HFF-Myc (cell line): Measurements from ENCODE around the gene NAV1.

Source experiments
- DNase-seq: peaks from one replicate; pipeline ENCODE4 v3.0.0-alpha.2; 2011; ENCODE audit warnings: low read depth; ENCODE audit errors: extremely low read depth
- H3K4me3 ChIP-seq: replicated peaks from 2 replicates; pipeline ENCODE4 v1.5.1; 2011; ENCODE audit warnings: low read depth, mild to moderate bottlenecking, control low read depth, low read length
- CTCF ChIP-seq: IDR thresholded peaks from 2 replicates; pipeline ENCODE4 v1.5.1; 2012; ENCODE audit warnings: mild to moderate bottlenecking, low read depth, low read length, control low read depth; ENCODE audit errors: missing control alignments

Gene NAV1

GRCh38 chr1:201586806-201587205 is 47.9 kb downstream of the NAV1 start:
- no peak overlapping the region for H3K4me3 ChIP-seq
- no peak for DNase-seq
- no peak for TF ChIP-seq CTCF

GRCh38 chr1:201587729-201588128 is 48.8 kb downstream of the NAV1 start:
- no peak overlapping the region for H3K4me3 ChIP-seq
- no peak for TF ChIP-seq CTCF
- no peak for DNase-seq
